H9 (cell line): ENCODE measurements around the gene LPAR3. TPM values are rescaled to one million over a fixed set of nuclear protein-coding genes. Genes with fewer than 3 reads are reported as not detected.

Source experiments
- DNase-seq: peaks from one replicate; pipeline ENCODE4 v3.0.0-alpha.2; 2017
- H2AFZ ChIP-seq: one replicate; pipeline ENCODE4 v1.6.1; 2013; ENCODE audit warnings: mild to moderate bottlenecking, low read length, control low read depth, moderate library complexity
- H2AK5ac ChIP-seq: 2 replicates; pipeline ENCODE4 v1.6.1; 2013; ENCODE audit warnings: low read length, control low read depth, mixed read lengths; ENCODE audit not compliant: insufficient read length
- H2BK120ac ChIP-seq: one replicate; pipeline ENCODE4 v1.6.1; 2013; ENCODE audit warnings: low read depth, mild to moderate bottlenecking, low read length, control low read depth, inconsistent platforms; ENCODE audit not compliant: poor library complexity, severe bottlenecking
- H2BK12ac ChIP-seq: 2 replicates; pipeline ENCODE4 v1.6.1; 2013; ENCODE audit warnings: low read length, control low read depth, mixed read lengths, low read depth; ENCODE audit not compliant: insufficient read length
- H2BK15ac ChIP-seq: 2 replicates; pipeline ENCODE4 v1.6.1; 2013; ENCODE audit warnings: low read depth, low read length, control low read depth
- H2BK20ac ChIP-seq: one replicate; pipeline ENCODE4 v1.6.1; 2013; ENCODE audit warnings: low read depth, mild to moderate bottlenecking, low read length, control low read depth, inconsistent platforms; ENCODE audit not compliant: poor library complexity, severe bottlenecking
- H2BK5ac ChIP-seq: 2 replicates; pipeline ENCODE4 v1.6.1; 2013; ENCODE audit warnings: low read length, control low read depth, mixed read lengths; ENCODE audit not compliant: insufficient read length
- H3K14ac ChIP-seq: 2 replicates; pipeline ENCODE4 v1.6.1; 2013; ENCODE audit warnings: low read length, control low read depth; ENCODE audit not compliant: insufficient read depth
- H3K18ac ChIP-seq: 2 replicates; pipeline ENCODE4 v1.6.1; 2013; ENCODE audit warnings: low read depth, mild to moderate bottlenecking, mixed read lengths, low read length, control low read depth; ENCODE audit not compliant: insufficient read length
- H3K23ac ChIP-seq: 2 replicates; pipeline ENCODE4 v1.6.1; 2013; ENCODE audit warnings: low read length, control low read depth, mixed read lengths, low read depth; ENCODE audit not compliant: insufficient read length
- H3K23me2 ChIP-seq: 2 replicates; pipeline ENCODE4 v1.6.1; 2013; ENCODE audit warnings: low read depth, mild to moderate bottlenecking, mixed read lengths, low read length, control low read depth; ENCODE audit not compliant: insufficient read length, poor library complexity, severe bottlenecking
- H3K27ac ChIP-seq: 2 replicates; pipeline ENCODE4 v1.5.1; 2013; ENCODE audit warnings: low read length, control low read depth, mixed read lengths, low read depth; ENCODE audit not compliant: insufficient read length
- H3K27me3 ChIP-seq: 2 replicates; pipeline ENCODE4 v1.6.1; 2013; ENCODE audit warnings: low read length, control low read depth, inconsistent platforms; ENCODE audit not compliant: insufficient read depth
- H3K4ac ChIP-seq: 2 replicates; pipeline ENCODE4 v1.6.1; 2013; ENCODE audit warnings: low read depth, mild to moderate bottlenecking, control low read depth, inconsistent platforms, low read length, moderate library complexity
- H3K4me1 ChIP-seq: 2 replicates; pipeline ENCODE4 v1.6.1; 2013; ENCODE audit warnings: low read length, control low read depth, inconsistent platforms; ENCODE audit not compliant: insufficient read depth
- H3K4me2 ChIP-seq: 2 replicates; pipeline ENCODE4 v1.6.1; 2013; ENCODE audit warnings: low read length, control low read depth, mixed read lengths; ENCODE audit not compliant: insufficient read length, insufficient read depth
- H3K56ac ChIP-seq: 2 replicates; pipeline ENCODE4 v1.6.1; 2013; ENCODE audit warnings: low read depth, mild to moderate bottlenecking, mixed read lengths, low read length, control low read depth; ENCODE audit not compliant: insufficient read length
- H3K79me1 ChIP-seq: 2 replicates; pipeline ENCODE4 v1.6.1; 2013; ENCODE audit warnings: low read depth, mild to moderate bottlenecking, moderate library complexity, low read length, control low read depth, inconsistent platforms; ENCODE audit not compliant: insufficient read depth, poor library complexity, severe bottlenecking
- H3K79me2 ChIP-seq: 2 replicates; pipeline ENCODE4 v1.6.1; 2013; ENCODE audit warnings: low read length, control low read depth, inconsistent platforms; ENCODE audit not compliant: insufficient read depth
- H3K9ac ChIP-seq: 2 replicates; pipeline ENCODE4 v1.6.1; 2013; ENCODE audit warnings: low read length, control low read depth, mixed read lengths; ENCODE audit not compliant: insufficient read length; ENCODE audit errors: extremely low read depth
- H3K9me3 ChIP-seq: one replicate; pipeline ENCODE4 v1.6.1; 2013; ENCODE audit warnings: low read depth, low read length, inconsistent platforms; ENCODE audit not compliant: control insufficient read depth
- H3T11ph ChIP-seq: one replicate; pipeline ENCODE4 v1.6.1; 2013; ENCODE audit warnings: mild to moderate bottlenecking, low read length, control low read depth, inconsistent platforms
- H4K20me1 ChIP-seq: one replicate; pipeline ENCODE4 v1.6.1; 2013; ENCODE audit not compliant: control insufficient read depth, insufficient read length, insufficient read depth
- H4K5ac ChIP-seq: 2 replicates; pipeline ENCODE4 v1.6.1; 2013; ENCODE audit warnings: low read depth, mild to moderate bottlenecking, mixed read lengths, low read length, control low read depth; ENCODE audit not compliant: insufficient read length
- H4K8ac ChIP-seq: replicated peaks from 2 replicates; pipeline ENCODE4 v1.6.1; 2013; ENCODE audit warnings: low read length, control low read depth, mixed read lengths, low read depth; ENCODE audit not compliant: insufficient read length
- H4K91ac ChIP-seq: 2 replicates; pipeline ENCODE4 v1.6.1; 2013; ENCODE audit warnings: low read depth, mild to moderate bottlenecking, moderate library complexity, mixed read lengths, low read length, control low read depth; ENCODE audit not compliant: insufficient read length
- H3K27ac Mint-ChIP-seq, 3 experiments: 2 replicates in 2 of 3; 3 replicates in 1 of 3; pipeline ENCODE4 v1.8.0; 2020 to 2021; ENCODE audit warnings: mixed read lengths in 3 of 3, mild to moderate bottlenecking in 1 of 3, moderate library complexity in 1 of 3
- H3K27me3 Mint-ChIP-seq: 2 replicates; pipeline ENCODE4 v1.8.0; 2021; ENCODE audit warnings: low read depth, mild to moderate bottlenecking, moderate library complexity, mixed read lengths
- H3K36me3 Mint-ChIP-seq, 3 experiments: 2 replicates in 2 of 3; 3 replicates in 1 of 3; pipeline ENCODE4 v1.8.0; 2020 to 2021; ENCODE audit warnings: low read depth in 3 of 3, mixed read lengths in 3 of 3; ENCODE audit not compliant: insufficient read depth in 1 of 3
- H3K4me1 Mint-ChIP-seq, 2 experiments: 2 replicates each; pipeline ENCODE4 v1.8.0; 2020; ENCODE audit warnings: mixed read lengths in 2 of 2
- H3K4me3 Mint-ChIP-seq, 2 experiments: 2 replicates in 1 of 2; 3 replicates in 1 of 2; pipeline ENCODE4 v1.8.0; 2020 to 2021; ENCODE audit warnings: mild to moderate bottlenecking in 2 of 2, mixed read lengths in 2 of 2, moderate library complexity in 1 of 2
- H3K9me3 Mint-ChIP-seq, 2 experiments: 2 replicates in 1 of 2; 3 replicates in 1 of 2; pipeline ENCODE4 v1.8.0; 2020; ENCODE audit warnings: mild to moderate bottlenecking in 2 of 2, mixed read lengths in 2 of 2, moderate library complexity in 1 of 2
- total RNA-seq: library from RNA; stranded (reverse); gene quantifications from 2 replicates; pipeline ENCODE4 v1.2.1, GENCODE V29; 2021
- TF ChIP-seq, protein P1 (sequence below): fragments of 200-600 bp; sonication (generic); conservative IDR thresholded peaks from 3 replicates; pipeline ENCODE4 v1.8.0; 2021; ENCODE audit warnings: antibody characterized with exemption, mild to moderate bottlenecking

The LPAR3 gene
- total RNA-seq, 1 experiment from 2014 or later: 3.0 TPM

DNA sequence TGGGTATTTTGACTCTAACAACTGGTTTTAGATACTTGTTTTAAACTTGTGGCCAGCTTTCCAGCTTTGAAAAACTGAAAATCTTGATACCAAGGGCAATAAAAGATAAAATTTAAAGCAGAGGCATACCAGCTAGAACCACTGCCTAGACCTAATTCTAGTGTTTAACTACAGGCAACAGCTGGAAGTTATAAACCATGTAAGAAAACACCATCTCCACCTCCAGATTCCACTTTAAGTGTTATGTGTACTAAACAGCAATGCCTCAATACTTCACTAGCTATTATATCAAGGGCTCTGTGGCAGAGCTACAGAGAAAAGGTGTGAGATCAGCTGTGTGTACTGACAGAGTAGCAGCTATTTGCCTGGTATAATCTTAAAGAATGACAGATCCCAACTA lies 69.5 kb downstream of the LPAR3 start:
- Histone ChIP-seq H3K79me2 (no peaks in the 10 kb centered on the region), H4K91ac (no peak overlapping the region), H2AFZ (no peak overlapping the region), H2BK12ac (no peak overlapping the region), H3K56ac (no peak overlapping the region), H4K5ac (no peak overlapping the region), H3K4ac (no peak overlapping the region), H3K4me1 (no peaks in the 10 kb centered on the region), H2BK5ac (no peak overlapping the region), H3K14ac (no peak overlapping the region), H3T11ph (no peak overlapping the region), H3K23ac (no peak overlapping the region), H3K4me2 (no peak overlapping the region), H2BK15ac (no peak overlapping the region), H2AK5ac (no peak overlapping the region), H3K79me1 (no peaks in the 10 kb centered on the region), H3K9ac (no peak overlapping the region), H3K27me3 (no peaks in the 10 kb centered on the region), H3K27ac (no peak overlapping the region), H3K18ac (no peak overlapping the region), H3K23me2 (no peaks in the 10 kb centered on the region), H4K20me1 (no peaks in the 10 kb centered on the region), H3K9me3 (no peaks in the 10 kb centered on the region), H2BK120ac (no peak overlapping the region), H4K8ac (no peak overlapping the region), H2BK20ac (no peak overlapping the region)
- Mint-ChIP-seq H3K4me3 (no peak overlapping the region), H3K27ac (no peak overlapping the region), H3K27me3 (no peaks in the 10 kb centered on the region), H3K9me3 (no peaks in the 10 kb centered on the region), H3K4me1 (peaks cover 8 to 9% of the 10 kb centered on the region in 2 experiments), H3K36me3 (no peaks in the 10 kb centered on the region)
- no peak for DNase-seq
- TF ChIP-seq, protein P1, sequence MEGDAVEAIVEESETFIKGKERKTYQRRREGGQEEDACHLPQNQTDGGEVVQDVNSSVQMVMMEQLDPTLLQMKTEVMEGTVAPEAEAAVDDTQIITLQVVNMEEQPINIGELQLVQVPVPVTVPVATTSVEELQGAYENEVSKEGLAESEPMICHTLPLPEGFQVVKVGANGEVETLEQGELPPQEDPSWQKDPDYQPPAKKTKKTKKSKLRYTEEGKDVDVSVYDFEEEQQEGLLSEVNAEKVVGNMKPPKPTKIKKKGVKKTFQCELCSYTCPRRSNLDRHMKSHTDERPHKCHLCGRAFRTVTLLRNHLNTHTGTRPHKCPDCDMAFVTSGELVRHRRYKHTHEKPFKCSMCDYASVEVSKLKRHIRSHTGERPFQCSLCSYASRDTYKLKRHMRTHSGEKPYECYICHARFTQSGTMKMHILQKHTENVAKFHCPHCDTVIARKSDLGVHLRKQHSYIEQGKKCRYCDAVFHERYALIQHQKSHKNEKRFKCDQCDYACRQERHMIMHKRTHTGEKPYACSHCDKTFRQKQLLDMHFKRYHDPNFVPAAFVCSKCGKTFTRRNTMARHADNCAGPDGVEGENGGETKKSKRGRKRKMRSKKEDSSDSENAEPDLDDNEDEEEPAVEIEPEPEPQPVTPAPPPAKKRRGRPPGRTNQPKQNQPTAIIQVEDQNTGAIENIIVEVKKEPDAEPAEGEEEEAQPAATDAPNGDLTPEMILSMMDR: no peak
